Caco-2 (cell line): Measurements from ENCODE around the gene CTXND1. TPM values are rescaled to one million over a fixed set of nuclear protein-coding genes. Genes with fewer than 3 reads are reported as not detected.

Experiments
- BruUV-seq: library from RNA; stranded (reverse); fragments of 400-500 nt; replicated peaks from 2 replicates; lab custom pipeline; 2021; lab: Mats Ljungman, UMichigan
- CTCF ChIA-PET: fragments of 300-600 bp; sonication (Branson Sonifier 250); formaldehyde crosslinking; loops from one replicate; lab custom pipeline; 2022; ENCODE audit warnings: antibody characterized with exemption; lab: Charles Lee
- POLR2A ChIA-PET: fragments of 300-600 bp; sonication (Branson Sonifier 250); formaldehyde crosslinking; loops from one replicate; lab custom pipeline; 2022; ENCODE audit warnings: antibody characterized with exemption; lab: Charles Lee
- DNase-seq, 2 experiments: peaks; one replicate each; pipeline versions ENCODE4 v3.0.0 to v3.0.0-alpha.2; 2020 to 2022
- H3K27me3 ChIP-seq: replicated peaks from 2 replicates; pipeline ENCODE4 v1.6.0; 2011; ENCODE audit warnings: low read length; ENCODE audit not compliant: control insufficient read depth, insufficient read depth
- H3K36me3 ChIP-seq: 2 replicates; pipeline ENCODE4 v1.5.1; 2011; ENCODE audit warnings: low read length; ENCODE audit not compliant: control insufficient read depth, insufficient read depth
- H3K4me1 ChIP-seq: fragments of 250-450 bp; sonication (Bioruptor Pico); 2 replicates; pipeline ENCODE4 v1.5.1; 2020; ENCODE audit warnings: mild to moderate bottlenecking
- H3K4me3 ChIP-seq: 2 replicates; pipeline ENCODE4 v1.5.1; 2011; ENCODE audit warnings: low read depth, mild to moderate bottlenecking, control low read depth, low read length
- H3K9me3 ChIP-seq: fragments of 250-450 bp; sonication (Bioruptor Pico); 2 replicates; pipeline ENCODE4 v1.5.1; 2020; ENCODE audit warnings: mild to moderate bottlenecking, moderate library complexity
- H3K27ac Mint-ChIP-seq: one replicate; pipeline ENCODE4 v1.8.0; 2022; ENCODE audit warnings: mixed read lengths; ENCODE audit not compliant: unreplicated experiment
- H3K27me3 Mint-ChIP-seq: one replicate; pipeline ENCODE4 v1.8.0; 2022; ENCODE audit warnings: mixed read lengths; ENCODE audit not compliant: insufficient read depth, unreplicated experiment
- H3K36me3 Mint-ChIP-seq: one replicate; pipeline ENCODE4 v1.8.0; 2022; ENCODE audit warnings: mild to moderate bottlenecking, mixed read lengths; ENCODE audit not compliant: insufficient read depth, unreplicated experiment
- H3K4me1 Mint-ChIP-seq: one replicate; pipeline ENCODE4 v1.8.0; 2022; ENCODE audit warnings: low read depth, mixed read lengths; ENCODE audit not compliant: unreplicated experiment
- H3K4me3 Mint-ChIP-seq: one replicate; pipeline ENCODE4 v1.8.0; 2022; ENCODE audit warnings: mild to moderate bottlenecking, moderate library complexity, mixed read lengths; ENCODE audit not compliant: unreplicated experiment
- H3K9me3 Mint-ChIP-seq: one replicate; pipeline ENCODE4 v1.8.0; 2022; ENCODE audit warnings: mixed read lengths; ENCODE audit not compliant: unreplicated experiment
- intact Hi-C: fragments of 100-400 bp; cut with micrococcal nuclease; formaldehyde crosslinking; loops from one replicate; pipeline ENCODE4 v1.10.0; 2022; ENCODE audit not compliant: unreplicated experiment
- total RNA-seq: library from RNA; stranded (reverse); gene quantifications from 2 replicates; pipeline ENCODE4 v1.2.3, GENCODE V29; 2022
- TF ChIP-seq, protein P1 (sequence below), 2 experiments: fragments of 200-600 bp in 1 of 2; IDR thresholded peaks; 1 replicate in 1 of 2; 2 replicates in 1 of 2; pipeline versions ENCODE4 v1.5.1 to v1.8.0; 2011 to 2022; ENCODE audit warnings: antibody characterized with exemption in 1 of 2, control low read depth in 1 of 2, inconsistent platforms in 1 of 2, low read depth in 1 of 2, low read length in 1 of 2, mild to moderate bottlenecking in 1 of 2, moderate library complexity in 1 of 2; ENCODE audit not compliant: insufficient read depth in 1 of 2, severe bottlenecking in 1 of 2, unreplicated experiment in 1 of 2

The CTXND1 gene
- total RNA-seq, 1 experiment from 2014 or later, result 0.05 TPM

GRCh38 chr15:80234883-80235282 is 17.1 kb downstream of the CTXND1 start:
- peak; percentile 45 to 55 for DNase-seq
- Mint-ChIP-seq H3K27ac (no peak overlapping the region), H3K9me3 (no peaks in the 10 kb centered on the region), H3K4me3 (no peak overlapping the region), H3K4me1 (no peaks in the 10 kb centered on the region), H3K36me3 (no peaks in the 10 kb centered on the region), H3K27me3 (peaks cover 3% of the 10 kb centered on the region)
- Histone ChIP-seq H3K4me3 (no peak overlapping the region), H3K27me3 (no peaks in the 10 kb centered on the region), H3K36me3 (no peaks in the 10 kb centered on the region), H3K4me1 (no peaks in the 10 kb centered on the region), H3K9me3 (no peaks in the 10 kb centered on the region)
- TF ChIP-seq, protein P1, sequence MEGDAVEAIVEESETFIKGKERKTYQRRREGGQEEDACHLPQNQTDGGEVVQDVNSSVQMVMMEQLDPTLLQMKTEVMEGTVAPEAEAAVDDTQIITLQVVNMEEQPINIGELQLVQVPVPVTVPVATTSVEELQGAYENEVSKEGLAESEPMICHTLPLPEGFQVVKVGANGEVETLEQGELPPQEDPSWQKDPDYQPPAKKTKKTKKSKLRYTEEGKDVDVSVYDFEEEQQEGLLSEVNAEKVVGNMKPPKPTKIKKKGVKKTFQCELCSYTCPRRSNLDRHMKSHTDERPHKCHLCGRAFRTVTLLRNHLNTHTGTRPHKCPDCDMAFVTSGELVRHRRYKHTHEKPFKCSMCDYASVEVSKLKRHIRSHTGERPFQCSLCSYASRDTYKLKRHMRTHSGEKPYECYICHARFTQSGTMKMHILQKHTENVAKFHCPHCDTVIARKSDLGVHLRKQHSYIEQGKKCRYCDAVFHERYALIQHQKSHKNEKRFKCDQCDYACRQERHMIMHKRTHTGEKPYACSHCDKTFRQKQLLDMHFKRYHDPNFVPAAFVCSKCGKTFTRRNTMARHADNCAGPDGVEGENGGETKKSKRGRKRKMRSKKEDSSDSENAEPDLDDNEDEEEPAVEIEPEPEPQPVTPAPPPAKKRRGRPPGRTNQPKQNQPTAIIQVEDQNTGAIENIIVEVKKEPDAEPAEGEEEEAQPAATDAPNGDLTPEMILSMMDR (IDR thresholded peaks at IDR 0.05; ENCODE audit: insufficient read depth in 1 of 2, low read depth in 1 of 2, low read length in 1 of 2, severe bottlenecking in 1 of 2, unreplicated experiment in 1 of 2), result peak; percentile 43 to 50
- ChIA-PET POLR2A (no interaction called here), CTCF (no interaction called here)
- intact Hi-C loops, result no loop called here
- BruUV-seq, result no TSS peak

- intact Hi-C loops, result no loop called here
- no peak for DNase-seq
- TF ChIP-seq, protein P1 (IDR thresholded peaks at IDR 0.05; ENCODE audit: insufficient read depth in 1 of 2, low read depth in 1 of 2, low read length in 1 of 2, severe bottlenecking in 1 of 2, unreplicated experiment in 1 of 2), result no peak
- no peak overlapping the region for H3K4me3 ChIP-seq
- H3K27me3 ChIP-seq, result no peaks in the 10 kb centered on the region
- Mint-ChIP-seq H3K9me3 (no peaks in the 10 kb centered on the region), H3K27ac (no peak overlapping the region), H3K36me3 (no peaks in the 10 kb centered on the region), H3K4me3 (no peak overlapping the region), H3K4me1 (no peaks in the 10 kb centered on the region), H3K27me3 (peaks cover 5% of the 10 kb centered on the region)
- ChIA-PET CTCF (no interaction called here), POLR2A (no interaction called here)
- no peaks in the 10 kb centered on the region for H3K4me1 ChIP-seq
- H3K36me3 ChIP-seq, result no peaks in the 10 kb centered on the region
- no peaks in the 10 kb centered on the region for H3K9me3 ChIP-seq
- no TSS peak for BruUV-seq
These were observed 18.4 kb downstream of the CTXND1 start for GRCh38 chr15:80233581-80233980.

DNA sequence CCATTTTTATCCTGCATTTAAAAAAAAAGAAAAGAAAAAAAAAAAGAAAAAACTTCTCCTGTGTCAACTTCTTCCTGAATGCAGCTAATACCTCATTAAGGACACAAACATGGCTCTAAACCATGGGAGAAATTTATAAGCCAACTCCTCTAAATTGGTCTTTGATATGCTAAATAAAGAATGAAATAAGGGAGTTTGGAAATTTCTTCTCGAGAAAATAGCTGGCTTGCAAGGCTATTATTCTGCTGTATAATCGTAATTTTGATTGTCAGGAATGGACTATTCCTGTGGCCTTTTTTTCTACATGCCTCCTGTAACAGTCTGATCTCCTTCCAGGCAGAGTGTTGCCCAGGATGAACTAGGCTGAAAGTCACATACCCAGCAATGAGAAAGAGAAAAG is 20.6 kb downstream of the CTXND1 start:
- intact Hi-C loops, result no loop called here
- no peak overlapping the region for H3K4me3 ChIP-seq
- no peaks in the 10 kb centered on the region for H3K36me3 ChIP-seq
- POLR2A ChIA-PET, result no interaction called here
- no peak overlapping the region for H3K27ac Mint-ChIP-seq
- no TSS peak for BruUV-seq
- H3K9me3 Mint-ChIP-seq, result no peaks in the 10 kb centered on the region
- TF ChIP-seq, protein P1 (IDR thresholded peaks at IDR 0.05; ENCODE audit: insufficient read depth in 1 of 2, low read depth in 1 of 2, low read length in 1 of 2, severe bottlenecking in 1 of 2, unreplicated experiment in 1 of 2), result no peak
- DNase-seq, result no peak
- peaks cover 8% of the 10 kb centered on the region for H3K27me3 Mint-ChIP-seq
- no peaks in the 10 kb centered on the region for H3K9me3 ChIP-seq
- no peaks in the 10 kb centered on the region for H3K4me1 ChIP-seq
- H3K4me1 Mint-ChIP-seq, result no peaks in the 10 kb centered on the region
- no peak overlapping the region for H3K4me3 Mint-ChIP-seq
- no peaks in the 10 kb centered on the region for H3K27me3 ChIP-seq
- H3K36me3 Mint-ChIP-seq, result no peaks in the 10 kb centered on the region
- CTCF ChIA-PET, result no interaction called here
